Choroid plexus epithelial cell (primary cell): ENCODE data around the gene CD3D.

Source experiments
- DNase-seq: peaks from one replicate; pipeline ENCODE4 v3.0.0-alpha.2; 2010; ENCODE audit warnings: low read depth
- H3K4me3 ChIP-seq: 2 replicates; pipeline ENCODE4 v1.5.1; 2011; ENCODE audit warnings: low read depth, mild to moderate bottlenecking, control low read depth, low read length, moderate library complexity
- CTCF ChIP-seq: conservative IDR thresholded peaks from 2 replicates; pipeline ENCODE4 v1.5.1; 2011; ENCODE audit warnings: low read depth, mild to moderate bottlenecking, control low read depth, inconsistent platforms, low read length, moderate library complexity

The CD3D gene

GRCh38 chr11:118304568-118305248, 37.8 kb downstream of the CD3D start, which contains the start of gene CD3E:
Gene CD3E (plus strand): TSS chr11:118304730. CDS start chr11:118304953, 223 bp downstream.
- no peak for TF ChIP-seq CTCF
- H3K4me3 ChIP-seq = no peak within 1 kb of the TSS
- DNase-seq = no peak

GRCh38 chr11:118304227-118304567, 38.3 kb downstream of the CD3D start:
- DNase-seq = no peak
- no peak overlapping the region for H3K4me3 ChIP-seq
- no peak for TF ChIP-seq CTCF

GRCh38 chr11:118301600-118302195, 40.8 kb downstream of the CD3D start:
- no peak for DNase-seq
- TF ChIP-seq CTCF = no peak

GRCh38 chr11:118295815-118296454, 46.6 kb downstream of the CD3D start:
- H3K4me3 ChIP-seq = no peak overlapping the region
- DNase-seq = peak; percentile 58
- TF ChIP-seq CTCF = peak; percentile 78

More at GRCh38 chr11:118301600-118302195, 40.8 kb downstream of the CD3D start:
- no peak overlapping the region for H3K4me3 ChIP-seq

- no peak for DNase-seq
- TF ChIP-seq CTCF = no peak
- H3K4me3 ChIP-seq = no peak overlapping the region
Observed at GRCh38 chr11:118295199-118295598, 47.3 kb downstream of the CD3D start.

- no peak overlapping the region for H3K4me3 ChIP-seq
- no peak for DNase-seq
- no peak for TF ChIP-seq CTCF
Observed at GRCh38 chr11:118294053-118294452, 48.5 kb downstream of the CD3D start.
